Measurements from ENCODE around the gene DPYSL4.

The DPYSL4 gene

GRCh38 chr10:132241086-132241485, 54.3 kb downstream of the DPYSL4 start:
- no peak for DNase-seq (ENCODE audit: low read depth, low spot score)

- DNase-seq (ENCODE audit: low read depth, low spot score) = no peak
Measured at GRCh38 chr10:132241496-132241895, 54.7 kb downstream of the DPYSL4 start.

- DNase-seq (ENCODE audit: low read depth, low spot score) = no peak
Measured at GRCh38 chr10:132242103-132242840, 55.5 kb downstream of the DPYSL4 start.

GRCh38 chr10:132243141-132243540, 56.4 kb downstream of the DPYSL4 start:
- DNase-seq (ENCODE audit: low read depth, low spot score) = peak; percentile 71

- no peak for DNase-seq (ENCODE audit: low read depth, low spot score)
Measured at GRCh38 chr10:132243626-132244025, 56.9 kb downstream of the DPYSL4 start.

- no peak for DNase-seq (ENCODE audit: low read depth, low spot score)
Measured at GRCh38 chr10:132245056-132245455, 58.3 kb downstream of the DPYSL4 start.

- DNase-seq (ENCODE audit: low read depth, low spot score) = no peak
Measured at GRCh38 chr10:132246296-132246695, 59.5 kb downstream of the DPYSL4 start.

GRCh38 chr10:132247943-132248342, 61.2 kb downstream of the DPYSL4 start:
- DNase-seq (ENCODE audit: low read depth, low spot score) = no peak

- DNase-seq (ENCODE audit: low read depth, low spot score) = peak; percentile 36
Measured at GRCh38 chr10:132248455-132249225, 61.9 kb downstream of the DPYSL4 start.

GRCh38 chr10:132249226-132249724, 62.5 kb downstream of the DPYSL4 start:
- DNase-seq (ENCODE audit: low read depth, low spot score) = no peak

- DNase-seq (ENCODE audit: low read depth, low spot score) = no peak
Measured at GRCh38 chr10:132249824-132250375, 63.2 kb downstream of the DPYSL4 start.

- DNase-seq (ENCODE audit: low read depth, low spot score) = no peak
Measured at GRCh38 chr10:132250481-132251475, 64.0 kb downstream of the DPYSL4 start.

- DNase-seq (ENCODE audit: low read depth, low spot score) = no peak
Measured at GRCh38 chr10:132251928-132252327, 65.2 kb downstream of the DPYSL4 start.

- no peak for DNase-seq (ENCODE audit: low read depth, low spot score)
Measured at GRCh38 chr10:132252412-132252811, 65.7 kb downstream of the DPYSL4 start.

GRCh38 chr10:132253092-132253687, 66.4 kb downstream of the DPYSL4 start:
- DNase-seq (ENCODE audit: low read depth, low spot score) = peak; percentile 47

GRCh38 chr10:132254841-132255240, 68.1 kb downstream of the DPYSL4 start:
- DNase-seq (ENCODE audit: low read depth, low spot score) = no peak

All from ELF-1 (cell line).